ENCODE results near the gene BEND6. TPM values are rescaled to one million over a fixed set of nuclear protein-coding genes. Genes with fewer than 3 reads are reported as not detected.
"Not testable (repeated sequence)": the region's sequence is repeated elsewhere in the genome, so short reads cannot be mapped to it uniquely, and the experiment has no call there.

The BEND6 gene
- total RNA-seq, 1 donor from 2014 or later = 0.90 TPM

GRCh38 chr6:56977192-56977591, 22.3 kb downstream of the BEND6 start:
- no peak for DNase-seq (ENCODE audit: low spot score)

- no peak for DNase-seq (ENCODE audit: low spot score)
Observed at GRCh38 chr6:56978530-56978929, 23.6 kb downstream of the BEND6 start.

GRCh38 chr6:56984361-56984760, 29.5 kb downstream of the BEND6 start:
- DNase-seq (ENCODE audit: low spot score) = no peak

- DNase-seq (ENCODE audit: low spot score) = no peak
Observed at GRCh38 chr6:56984884-56985283, 30.0 kb downstream of the BEND6 start.

- no peak for DNase-seq (ENCODE audit: low spot score)
Observed at GRCh38 chr6:56986611-56987010, 31.7 kb downstream of the BEND6 start.

GRCh38 chr6:56988145-56988544, 33.2 kb downstream of the BEND6 start:
- DNase-seq (ENCODE audit: low spot score) = no peak

GRCh38 chr6:56992036-56992435, 37.1 kb downstream of the BEND6 start:
- DNase-seq (ENCODE audit: low spot score) = no peak

GRCh38 chr6:56992703-56993102, 37.8 kb downstream of the BEND6 start:
- no peak for DNase-seq (ENCODE audit: low spot score)

GRCh38 chr6:56995347-56995902, 40.5 kb downstream of the BEND6 start:
- no peak for DNase-seq (ENCODE audit: low spot score)

- no peak for DNase-seq (ENCODE audit: low spot score)
Observed at GRCh38 chr6:56996401-56996800, 41.5 kb downstream of the BEND6 start.

- DNase-seq (ENCODE audit: low spot score) = no peak
Observed at GRCh38 chr6:56999049-56999448, 44.1 kb downstream of the BEND6 start.

GRCh38 chr6:56999748-57000147, 44.8 kb downstream of the BEND6 start:
- not testable (repeated sequence) for DNase-seq (ENCODE audit: low spot score)

GRCh38 chr6:57002197-57002596, 47.3 kb downstream of the BEND6 start:
- no peak for DNase-seq (ENCODE audit: low spot score)

- DNase-seq (ENCODE audit: low spot score) = no peak
Observed at GRCh38 chr6:57004292-57004691, 49.4 kb downstream of the BEND6 start.

- no peak for DNase-seq (ENCODE audit: low spot score)
Observed at GRCh38 chr6:57006101-57006500, 51.2 kb downstream of the BEND6 start.

GRCh38 chr6:57008069-57008468, 53.2 kb downstream of the BEND6 start:
- not testable (repeated sequence) for DNase-seq (ENCODE audit: low spot score)

- DNase-seq (ENCODE audit: low spot score) = no peak
Observed at GRCh38 chr6:57013521-57013926, 58.6 kb downstream of the BEND6 start.

- DNase-seq (ENCODE audit: low spot score) = no peak
Observed at GRCh38 chr6:57017069-57017468, 62.2 kb downstream of the BEND6 start.

GRCh38 chr6:57017841-57018240, 62.9 kb downstream of the BEND6 start:
- DNase-seq (ENCODE audit: low spot score) = no peak

- DNase-seq (ENCODE audit: low spot score) = no peak
Observed at GRCh38 chr6:57019434-57019833, 64.5 kb downstream of the BEND6 start.

- no peak for DNase-seq (ENCODE audit: low spot score)
Observed at GRCh38 chr6:57021086-57021720, 66.3 kb downstream of the BEND6 start.

- no peak for DNase-seq (ENCODE audit: low spot score)
Observed at GRCh38 chr6:57024321-57024720, 69.4 kb downstream of the BEND6 start.

GRCh38 chr6:57024775-57025174, 69.9 kb downstream of the BEND6 start:
- no peak for DNase-seq (ENCODE audit: low spot score)

All from mesenteric fat pad (tissue), 1 donor.